ENCODE measurements around the gene SIPA1L3. TPM values are rescaled to one million over a fixed set of nuclear protein-coding genes. Genes with fewer than 3 reads are reported as not detected.

SIPA1L3 gene
- total and polyA plus RNA-seq, 2 experiments from 2014 or later, result 13.7 to 23.3 TPM

DNA sequence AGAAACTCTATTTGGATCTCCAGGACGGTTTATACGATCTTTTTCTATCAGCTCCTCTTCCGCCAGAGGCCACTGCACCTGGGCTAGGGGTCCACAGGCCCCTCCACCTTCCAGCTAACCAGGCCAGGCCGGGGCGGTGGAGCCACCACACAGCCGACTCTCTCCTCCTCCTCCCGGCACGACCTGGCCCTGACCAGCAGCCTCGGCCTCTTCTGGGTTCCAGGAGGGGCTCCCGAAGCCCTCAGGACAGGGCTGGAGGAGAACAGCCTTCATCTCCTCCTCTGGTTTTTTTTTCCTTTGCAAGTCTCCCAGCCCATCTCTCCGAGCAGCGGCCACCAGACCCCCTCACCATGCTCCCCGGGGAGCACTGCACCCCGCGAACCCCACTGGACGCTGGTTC is 299.9 kb downstream of the SIPA1L3 start:
- Histone ChIP-seq H3K79me2 (no peaks in the 10 kb centered on the region), H3K4me3 (no peak overlapping the region), H2AFZ (no peak overlapping the region), H3K36me3 (replicated peaks; ENCODE audit: insufficient read depth, low read depth) (no peaks in the 10 kb centered on the region), H3K4me1 (ENCODE audit: insufficient read depth) (peaks cover 25% of the 10 kb centered on the region), H3K4me2 (no peak overlapping the region), H3K27me3 (no peaks in the 10 kb centered on the region), H3K27ac (no peak overlapping the region), H3K9me3 (ENCODE audit: low read depth) (no peaks in the 10 kb centered on the region), H3K9me2 (replicated peaks; ENCODE audit: insufficient read depth) (no peaks in the 10 kb centered on the region), H4K20me1 (ENCODE audit: insufficient read depth, poor library complexity, severe bottlenecking) (no peaks in the 10 kb centered on the region)
- TF ChIP-seq, protein P1, sequence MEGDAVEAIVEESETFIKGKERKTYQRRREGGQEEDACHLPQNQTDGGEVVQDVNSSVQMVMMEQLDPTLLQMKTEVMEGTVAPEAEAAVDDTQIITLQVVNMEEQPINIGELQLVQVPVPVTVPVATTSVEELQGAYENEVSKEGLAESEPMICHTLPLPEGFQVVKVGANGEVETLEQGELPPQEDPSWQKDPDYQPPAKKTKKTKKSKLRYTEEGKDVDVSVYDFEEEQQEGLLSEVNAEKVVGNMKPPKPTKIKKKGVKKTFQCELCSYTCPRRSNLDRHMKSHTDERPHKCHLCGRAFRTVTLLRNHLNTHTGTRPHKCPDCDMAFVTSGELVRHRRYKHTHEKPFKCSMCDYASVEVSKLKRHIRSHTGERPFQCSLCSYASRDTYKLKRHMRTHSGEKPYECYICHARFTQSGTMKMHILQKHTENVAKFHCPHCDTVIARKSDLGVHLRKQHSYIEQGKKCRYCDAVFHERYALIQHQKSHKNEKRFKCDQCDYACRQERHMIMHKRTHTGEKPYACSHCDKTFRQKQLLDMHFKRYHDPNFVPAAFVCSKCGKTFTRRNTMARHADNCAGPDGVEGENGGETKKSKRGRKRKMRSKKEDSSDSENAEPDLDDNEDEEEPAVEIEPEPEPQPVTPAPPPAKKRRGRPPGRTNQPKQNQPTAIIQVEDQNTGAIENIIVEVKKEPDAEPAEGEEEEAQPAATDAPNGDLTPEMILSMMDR (IDR thresholded peaks at IDR 0.05; ENCODE audit: poor library complexity), result no peak
- TF ChIP-seq EZH2 (IDR thresholded peaks at IDR 0.05; ENCODE audit: borderline replicate concordance) (no peak), EZH2phosphoT487 (IDR thresholded peaks at IDR 0.05; ENCODE audit: low read depth, severe bottlenecking, unreplicated experiment) (no peak)
- WGBS (ENCODE audit: low lambda C conversion rate, missing lambda C conversion rate), result 90% methylated on average over 16 of the region's 16 CpGs
- DNase-seq (ENCODE audit: low spot score), result no peak

DNA sequence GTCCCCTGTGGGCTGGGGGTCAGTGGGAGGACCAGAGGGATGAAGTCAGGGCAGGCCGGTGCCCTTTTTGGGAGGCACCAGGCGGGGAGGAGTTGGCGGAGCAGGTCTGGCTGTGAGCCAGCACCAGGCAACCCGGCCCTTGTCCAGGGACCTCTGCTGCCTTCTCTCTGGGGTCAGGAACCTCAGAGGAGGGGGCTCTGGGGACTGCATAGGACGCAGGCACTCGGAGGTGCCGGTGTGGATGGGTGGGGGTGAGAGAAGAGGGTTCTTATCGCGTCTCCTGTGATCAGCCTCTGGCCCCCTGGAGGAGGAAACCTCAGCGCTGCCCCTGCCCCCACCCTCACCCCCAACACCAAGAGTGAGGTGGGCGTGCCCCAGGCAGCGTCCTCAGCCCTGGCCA is 300.5 kb downstream of the SIPA1L3 start:
- no peak overlapping the region for H3K4me2 ChIP-seq
- no peaks in the 10 kb centered on the region for H3K9me3 ChIP-seq (ENCODE audit: low read depth)
- no peaks in the 10 kb centered on the region for H3K79me2 ChIP-seq
- H3K27ac ChIP-seq, result no peak overlapping the region
- no peak overlapping the region for H2AFZ ChIP-seq
- WGBS (ENCODE audit: low lambda C conversion rate, missing lambda C conversion rate), result 74% methylated on average over 9 of the region's 12 CpGs
- H3K9me2 ChIP-seq (replicated peaks; ENCODE audit: insufficient read depth), result no peaks in the 10 kb centered on the region
- TF ChIP-seq EZH2 (IDR thresholded peaks at IDR 0.05; ENCODE audit: borderline replicate concordance) (no peak), EZH2phosphoT487 (IDR thresholded peaks at IDR 0.05; ENCODE audit: low read depth, severe bottlenecking, unreplicated experiment) (no peak)
- TF ChIP-seq, protein P1 (IDR thresholded peaks at IDR 0.05; ENCODE audit: poor library complexity), result no peak
- no peaks in the 10 kb centered on the region for H3K36me3 ChIP-seq (replicated peaks; ENCODE audit: insufficient read depth, low read depth)
- no peaks in the 10 kb centered on the region for H4K20me1 ChIP-seq (ENCODE audit: insufficient read depth, poor library complexity, severe bottlenecking)
- no peaks in the 10 kb centered on the region for H3K27me3 ChIP-seq
- no peak overlapping the region for H3K4me3 ChIP-seq
- peaks cover 27% of the 10 kb centered on the region for H3K4me1 ChIP-seq (ENCODE audit: insufficient read depth)
- no peak for DNase-seq (ENCODE audit: low spot score)

DNA sequence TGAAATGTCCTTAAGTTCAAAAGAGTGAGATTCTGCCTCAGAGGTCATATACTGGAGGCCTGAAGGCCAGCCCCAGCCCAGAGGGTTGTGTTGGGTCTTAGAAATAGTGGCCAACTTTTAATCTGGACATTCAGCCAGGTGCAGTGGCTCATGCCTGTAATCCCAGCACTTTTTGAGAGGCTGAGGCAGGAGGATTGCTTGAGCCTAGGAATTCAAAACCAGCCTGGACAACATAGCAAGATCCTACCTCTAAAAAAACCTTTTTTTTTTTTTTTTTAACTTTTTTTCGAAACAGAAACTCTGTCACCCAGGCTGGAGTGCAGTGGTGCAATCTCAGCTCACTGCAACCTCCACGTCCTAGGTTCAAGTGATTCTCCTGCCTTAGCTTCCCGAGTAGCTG is 301.6 kb downstream of the SIPA1L3 start:
- Histone ChIP-seq H3K4me2 (peak overlapping the region; percentile 78), H3K9me2 (replicated peaks; ENCODE audit: insufficient read depth) (no peaks in the 10 kb centered on the region), H4K20me1 (ENCODE audit: insufficient read depth, poor library complexity, severe bottlenecking) (no peaks in the 10 kb centered on the region), H3K79me2 (no peaks in the 10 kb centered on the region), H3K27ac (peak overlapping the region; percentile 93), H3K9me3 (ENCODE audit: low read depth) (no peaks in the 10 kb centered on the region), H3K4me1 (ENCODE audit: insufficient read depth) (peaks cover 27% of the 10 kb centered on the region), H3K4me3 (no peak overlapping the region), H3K27me3 (no peaks in the 10 kb centered on the region), H2AFZ (no peak overlapping the region), H3K36me3 (replicated peaks; ENCODE audit: insufficient read depth, low read depth) (no peaks in the 10 kb centered on the region)
- no peak for DNase-seq (ENCODE audit: low spot score)
- WGBS (ENCODE audit: low lambda C conversion rate, missing lambda C conversion rate), result 96% methylated on average over 3 of the region's 3 CpGs
- TF ChIP-seq EZH2 (IDR thresholded peaks at IDR 0.05; ENCODE audit: borderline replicate concordance) (no peak), EZH2phosphoT487 (IDR thresholded peaks at IDR 0.05; ENCODE audit: low read depth, severe bottlenecking, unreplicated experiment) (no peak)
- TF ChIP-seq, protein P1 (IDR thresholded peaks at IDR 0.05; ENCODE audit: poor library complexity), result no peak

DNA sequence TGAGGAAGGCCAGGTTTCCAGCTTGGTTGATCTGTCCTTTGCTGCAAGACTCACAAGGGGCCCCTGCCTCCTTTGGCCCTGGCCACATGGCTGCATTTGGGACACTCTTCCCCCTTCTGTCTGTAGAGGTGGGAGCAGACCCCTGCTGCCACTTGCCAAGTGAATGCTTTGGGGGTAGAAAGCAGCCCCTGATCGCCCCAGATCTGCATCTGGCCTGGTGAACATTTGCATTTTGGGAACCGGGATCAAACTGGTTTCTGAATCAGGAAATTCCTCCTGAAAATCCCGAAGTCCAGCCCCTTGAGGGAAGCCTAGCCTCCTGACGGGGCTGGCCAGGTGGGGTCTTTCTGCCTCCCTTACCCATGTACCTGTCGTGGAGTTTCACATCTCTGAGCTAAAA is 302.1 kb downstream of the SIPA1L3 start:
- H4K20me1 ChIP-seq (ENCODE audit: insufficient read depth, poor library complexity, severe bottlenecking), result no peaks in the 10 kb centered on the region
- no peak overlapping the region for H3K4me3 ChIP-seq
- no peaks in the 10 kb centered on the region for H3K36me3 ChIP-seq (replicated peaks; ENCODE audit: insufficient read depth, low read depth)
- no peaks in the 10 kb centered on the region for H3K9me3 ChIP-seq (ENCODE audit: low read depth)
- no peak overlapping the region for H2AFZ ChIP-seq
- WGBS (ENCODE audit: low lambda C conversion rate, missing lambda C conversion rate), result 23% methylated on average over 5 of the region's 5 CpGs
- no peak for TF ChIP-seq EZH2phosphoT487 (IDR thresholded peaks at IDR 0.05; ENCODE audit: low read depth, severe bottlenecking, unreplicated experiment)
- TF ChIP-seq EZH2 (IDR thresholded peaks at IDR 0.05; ENCODE audit: borderline replicate concordance), result no peak
- TF ChIP-seq, protein P1 (IDR thresholded peaks at IDR 0.05; ENCODE audit: poor library complexity), result no peak
- H3K27me3 ChIP-seq, result no peaks in the 10 kb centered on the region
- H3K9me2 ChIP-seq (replicated peaks; ENCODE audit: insufficient read depth), result no peaks in the 10 kb centered on the region
- H3K79me2 ChIP-seq, result no peaks in the 10 kb centered on the region
- peak overlapping the region; percentile 78 for H3K4me2 ChIP-seq
- H3K4me1 ChIP-seq (ENCODE audit: insufficient read depth), result peaks cover 27% of the 10 kb centered on the region
- H3K27ac ChIP-seq, result peak overlapping the region; percentile 93
- DNase-seq (ENCODE audit: low spot score), result no peak
